SK-N-SH (cell line): ENCODE results near the gene TARS3. TPM values are rescaled to one million over a fixed set of nuclear protein-coding genes. Genes with fewer than 3 reads are reported as not detected.

Experiments used
- CTCF ChIA-PET: fragments of 300-600, 350-600 bp; formaldehyde crosslinking; extraction: SDS; loops from one replicate; lab custom pipeline; 2021; lab: Yijun Ruan, JAX
- POLR2A ChIA-PET: fragments of 350-600 bp; sonication (Branson Sonifier 250); formaldehyde crosslinking; extraction: SDS; loops from one replicate; lab custom pipeline; 2020; ENCODE audit warnings: antibody characterized with exemption, inconsistent platforms; lab: Yijun Ruan, JAX
- DNase-seq: peaks from one replicate; pipeline ENCODE4 v3.0.0; 2012
- H2AFZ ChIP-seq: fragments of 200-600 bp; sonication (generic); 2 replicates; pipeline ENCODE4 v1.8.1; 2016; ENCODE audit warnings: antibody characterized with exemption, mild to moderate bottlenecking, low read depth
- H3F3A ChIP-seq: fragments of 200-600 bp; sonication (generic); replicated peaks from 2 replicates; pipeline ENCODE3; 2016; ENCODE audit warnings: antibody characterized with exemption, mild to moderate bottlenecking; ENCODE audit not compliant: insufficient read depth
- H3K27ac ChIP-seq, 2 experiments: fragments of 200-500 bp in 1 of 2; fragments of 200-600 bp in 1 of 2; sonication (Bioruptor generic) in 1 of 2; sonication (generic), shearing (Covaris generic) in 1 of 2; 2 replicates each; pipeline versions ENCODE4 v1.5.1 to v1.6.1; 2014 to 2016; ENCODE audit warnings: low read depth in 2 of 2, inconsistent platforms in 1 of 2, low read length in 1 of 2, mild to moderate bottlenecking in 1 of 2, mixed read lengths in 1 of 2
- H3K27me3 ChIP-seq: fragments of 200-600 bp; sonication (generic), shearing (Covaris generic); 2 replicates; pipeline ENCODE4 v1.6.1; 2016; ENCODE audit warnings: mixed run types; ENCODE audit not compliant: insufficient read depth
- H3K36me3 ChIP-seq, 2 experiments: fragments of 200-500 bp in 1 of 2; fragments of 200-600 bp in 1 of 2; sonication (Bioruptor generic) in 1 of 2; sonication (generic) in 1 of 2; replicated peaks in 1 of 2; 2 replicates each; pipeline versions ENCODE3 to v1.5.1; 2014 to 2016; ENCODE audit warnings: low read length in 1 of 2, mild to moderate bottlenecking in 1 of 2; ENCODE audit not compliant: insufficient read depth in 2 of 2, control insufficient read depth in 1 of 2
- H3K4me1 ChIP-seq, 2 experiments: fragments of 200-500 bp in 1 of 2; fragments of 200-600 bp in 1 of 2; sonication (Bioruptor generic) in 1 of 2; sonication (generic), shearing (Covaris generic) in 1 of 2; 2 replicates each; pipeline versions ENCODE4 v1.5.1 to v1.6.1; 2014 to 2016; ENCODE audit warnings: low read depth in 1 of 2, low read length in 1 of 2, mixed run types in 1 of 2; ENCODE audit not compliant: insufficient read depth in 2 of 2, control insufficient read depth in 1 of 2
- H3K4me2 ChIP-seq: fragments of 200-600 bp; sonication (generic), shearing (Covaris generic); 2 replicates; pipeline ENCODE4 v1.6.1; 2017; ENCODE audit warnings: mixed run types
- H3K4me3 ChIP-seq, 2 experiments: fragments of 200-500 bp in 1 of 2; fragments of 200-600 bp in 1 of 2; sonication (Bioruptor generic) in 1 of 2; sonication (generic), shearing (Covaris generic) in 1 of 2; 2 replicates each; pipeline versions ENCODE4 v1.5.1 to v1.8.1; 2014 to 2016; ENCODE audit warnings: low read depth in 2 of 2, inconsistent platforms in 1 of 2, low read length in 1 of 2, mild to moderate bottlenecking in 1 of 2, mixed read lengths in 1 of 2, moderate library complexity in 1 of 2
- H3K79me2 ChIP-seq: fragments of 200-600 bp; sonication (generic); 2 replicates; pipeline ENCODE4 v1.8.1; 2017; ENCODE audit warnings: mild to moderate bottlenecking; ENCODE audit not compliant: insufficient read depth
- H3K9ac ChIP-seq: fragments of 200-600 bp; sonication (generic); 2 replicates; pipeline ENCODE4 v1.6.1; 2017; ENCODE audit warnings: mixed run types
- H3K9me2 ChIP-seq: fragments of 200-600 bp; sonication (generic); 2 replicates; pipeline ENCODE4 v1.6.1; 2017; ENCODE audit warnings: mixed run types
- H3K9me3 ChIP-seq: fragments of 200-600 bp; sonication (generic); 2 replicates; pipeline ENCODE4 v1.6.1; 2017; ENCODE audit warnings: mixed run types, mild to moderate bottlenecking, moderate library complexity
- H4K20me1 ChIP-seq: fragments of 200-600 bp; sonication (generic); 2 replicates; pipeline ENCODE4 v1.6.1; 2017; ENCODE audit warnings: mild to moderate bottlenecking, mixed run types; ENCODE audit not compliant: insufficient read depth
- CHD2 ChIP-seq: fragments of 150-350 bp; IDR thresholded peaks from 2 replicates; pipeline ENCODE4 v1.6.1; 2018; ENCODE audit warnings: low read length; ENCODE audit not compliant: partially characterized antibody
- ELF1 ChIP-seq: IDR thresholded peaks from 2 replicates; pipeline ENCODE4 v1.4.0; 2012
- EP300 ChIP-seq, 2 experiments: IDR thresholded peaks; 2 replicates each; pipeline versions ENCODE4 v1.4.0 to v1.6.1; 2012; ENCODE audit warnings: borderline replicate concordance in 1 of 2, low read depth in 1 of 2, low read length in 1 of 2
- FOXM1 ChIP-seq: IDR thresholded peaks from 2 replicates; pipeline ENCODE4 v1.4.0; 2012; ENCODE audit warnings: low read depth, mild to moderate bottlenecking
- GATA2 ChIP-seq: sonication (generic); formaldehyde crosslinking; IDR thresholded peaks from 2 replicates; pipeline ENCODE4 v1.5.0; 2020; ENCODE audit warnings: mild to moderate bottlenecking, missing genetic modification reagents
- JUND ChIP-seq: IDR thresholded peaks from 2 replicates; pipeline ENCODE4 v1.4.0; 2012
- NRF1 ChIP-seq: IDR thresholded peaks from 2 replicates; pipeline ENCODE4 v1.6.1; 2012; ENCODE audit warnings: low read depth, mild to moderate bottlenecking, low read length
- POLR2AphosphoS5 ChIP-seq: IDR thresholded peaks from 2 replicates; pipeline ENCODE4 v1.6.1; 2012; ENCODE audit warnings: low read depth, low read length
- RAD21 ChIP-seq: IDR thresholded peaks from 2 replicates; pipeline ENCODE4 v1.6.1; 2012; ENCODE audit warnings: mild to moderate bottlenecking, low read length
- SIN3A ChIP-seq: IDR thresholded peaks from 2 replicates; pipeline ENCODE4 v1.6.1; 2012; ENCODE audit warnings: low read depth, mild to moderate bottlenecking, low read length, moderate library complexity, borderline replicate concordance
- TCF12 ChIP-seq: IDR thresholded peaks from 2 replicates; pipeline ENCODE4 v1.4.0; 2012
- YY1 ChIP-seq: IDR thresholded peaks from 2 replicates; pipeline ENCODE4 v1.4.0; 2012; ENCODE audit warnings: low read depth, mild to moderate bottlenecking
- WGBS: methylation state at CpG from one replicate; pipeline ENCODE4 v1.1.6; 2017; ENCODE audit warnings: low lambda C conversion rate; 5-methylcytosine and 5-hydroxymethylcytosine counted together
- polyA plus RNA-seq, 3 experiments: library from polyadenylated mRNA; depleted of rRNA; stranded (reverse); fragments of >200 nt; gene quantifications; 2 replicates each; pipeline ENCODE4 v1.2.3, GENCODE V29; 2012
- TF ChIP-seq, protein P1 (sequence below): fragments of 200-600 bp; sonication (generic); IDR thresholded peaks from 2 replicates; pipeline ENCODE4 v1.6.1; 2017; ENCODE audit warnings: antibody characterized with exemption, mild to moderate bottlenecking, moderate library complexity
- TF ChIP-seq, protein P2 (sequence below): IDR thresholded peaks from 2 replicates; pipeline ENCODE4 v1.4.0; 2012; ENCODE audit warnings: low read depth, borderline replicate concordance
- TF ChIP-seq, protein P3 (sequence below): IDR thresholded peaks from 2 replicates; pipeline ENCODE4; 2012
- TF ChIP-seq, protein P4 (sequence below): fragments of 150-350 bp; IDR thresholded peaks from 2 replicates; pipeline ENCODE4 v1.6.1; 2017; ENCODE audit warnings: antibody characterized with exemption, low read length, low read depth, borderline replicate concordance

TARS3 gene
- polyA plus RNA-seq, 1 of the 3 experiments (the other 2 are of a cell fraction), result 3.5 TPM

DNA sequence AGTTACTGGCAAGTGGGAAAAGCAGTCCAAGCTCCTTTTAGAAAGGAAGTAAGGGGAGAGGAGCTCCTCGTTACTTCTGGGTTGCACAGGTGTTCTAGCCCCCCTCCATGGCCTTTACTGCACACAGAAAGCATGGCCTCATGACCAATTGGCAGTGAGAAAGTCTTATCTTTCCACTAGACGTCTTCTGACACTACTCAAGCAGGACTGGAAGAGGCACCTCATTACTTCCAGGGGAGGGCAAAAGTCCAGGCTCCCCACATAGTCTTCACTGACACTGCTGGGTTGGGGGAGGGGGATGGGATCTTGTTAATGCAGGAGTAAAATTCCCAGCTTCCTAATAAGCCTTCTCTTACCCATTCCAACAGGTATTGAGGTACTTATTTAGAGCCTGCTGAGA, 44.5 kb downstream of the TARS3 start (continued):
- TF ChIP-seq, protein P1, sequence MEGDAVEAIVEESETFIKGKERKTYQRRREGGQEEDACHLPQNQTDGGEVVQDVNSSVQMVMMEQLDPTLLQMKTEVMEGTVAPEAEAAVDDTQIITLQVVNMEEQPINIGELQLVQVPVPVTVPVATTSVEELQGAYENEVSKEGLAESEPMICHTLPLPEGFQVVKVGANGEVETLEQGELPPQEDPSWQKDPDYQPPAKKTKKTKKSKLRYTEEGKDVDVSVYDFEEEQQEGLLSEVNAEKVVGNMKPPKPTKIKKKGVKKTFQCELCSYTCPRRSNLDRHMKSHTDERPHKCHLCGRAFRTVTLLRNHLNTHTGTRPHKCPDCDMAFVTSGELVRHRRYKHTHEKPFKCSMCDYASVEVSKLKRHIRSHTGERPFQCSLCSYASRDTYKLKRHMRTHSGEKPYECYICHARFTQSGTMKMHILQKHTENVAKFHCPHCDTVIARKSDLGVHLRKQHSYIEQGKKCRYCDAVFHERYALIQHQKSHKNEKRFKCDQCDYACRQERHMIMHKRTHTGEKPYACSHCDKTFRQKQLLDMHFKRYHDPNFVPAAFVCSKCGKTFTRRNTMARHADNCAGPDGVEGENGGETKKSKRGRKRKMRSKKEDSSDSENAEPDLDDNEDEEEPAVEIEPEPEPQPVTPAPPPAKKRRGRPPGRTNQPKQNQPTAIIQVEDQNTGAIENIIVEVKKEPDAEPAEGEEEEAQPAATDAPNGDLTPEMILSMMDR, result no peak
- TF ChIP-seq ELF1, result no peak
- TF ChIP-seq JUND, result no peak
- no peak for TF ChIP-seq NRF1
- TF ChIP-seq RAD21, result no peak
- TF ChIP-seq POLR2AphosphoS5, result no peak
- no peak for TF ChIP-seq YY1
- TF ChIP-seq CHD2, result no peak
- TF ChIP-seq, protein P2, sequence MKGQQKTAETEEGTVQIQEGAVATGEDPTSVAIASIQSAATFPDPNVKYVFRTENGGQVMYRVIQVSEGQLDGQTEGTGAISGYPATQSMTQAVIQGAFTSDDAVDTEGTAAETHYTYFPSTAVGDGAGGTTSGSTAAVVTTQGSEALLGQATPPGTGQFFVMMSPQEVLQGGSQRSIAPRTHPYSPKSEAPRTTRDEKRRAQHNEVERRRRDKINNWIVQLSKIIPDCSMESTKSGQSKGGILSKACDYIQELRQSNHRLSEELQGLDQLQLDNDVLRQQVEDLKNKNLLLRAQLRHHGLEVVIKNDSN, result no peak
- TF ChIP-seq, all 33 proteins: peak for 0

DNA sequence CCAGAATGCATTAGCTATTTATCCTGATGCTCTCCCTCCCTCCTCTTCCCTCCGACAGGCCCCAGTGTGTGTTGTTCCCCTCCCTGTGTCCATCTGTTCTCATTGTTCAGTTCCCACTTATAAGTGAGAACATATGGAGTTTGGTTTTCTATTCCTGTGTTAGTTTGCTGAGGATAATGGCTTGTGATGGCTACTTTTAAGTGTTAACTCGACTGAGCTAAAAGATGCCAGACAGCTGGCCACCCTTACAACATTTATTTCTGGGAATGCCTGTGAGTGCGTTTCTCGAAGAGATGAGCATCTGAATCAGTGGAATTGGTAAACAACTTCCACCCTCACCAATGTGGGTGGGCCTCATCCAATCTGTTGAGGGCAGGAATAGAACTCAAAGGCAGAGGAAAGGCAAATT, 47.3 kb downstream of the TARS3 start:
- no peak overlapping the region for H3K4me2 ChIP-seq
- POLR2A ChIA-PET, result interaction anchor here (0.6 kb wide), 1 partner anchor 9 kb away, joined by 3 read pairs; no protein-coding TSS in a partner anchor

More for the DNA sequence above, 47.3 kb downstream of the TARS3 start:
- no peaks in the 10 kb centered on the region for H3K79me2 ChIP-seq
- H3K9me2 ChIP-seq, result no peaks in the 10 kb centered on the region
- no peaks in the 10 kb centered on the region for H3K9me3 ChIP-seq
- H3K27ac ChIP-seq, result peak overlapping the region; percentile 12 to 74; a peak in 3 of 4 replicates
- no peak overlapping the region for H3K9ac ChIP-seq
- H3K27me3 ChIP-seq, result no peaks in the 10 kb centered on the region
- H2AFZ ChIP-seq, result no peak overlapping the region
- CTCF ChIA-PET, result interaction anchor here (1.3 kb wide), 1 partner anchor 9 kb away, joined by 4 read pairs; no protein-coding TSS in a partner anchor
- H3K4me3 ChIP-seq, result no peak overlapping the region
- H3K36me3 ChIP-seq, result peaks cover 28 to 54% of the 10 kb centered on the region in 2 experiments
- 57% methylated on average over 4 of the region's 4 CpGs for WGBS
- TF ChIP-seq SIN3A, result no peak
- TF ChIP-seq POLR2AphosphoS5, result peak; percentile 15; the same call in 1 of the 2 replicates
- peak in 1 of 2 experiments; percentile 33; a peak in 1 of 4 replicates for TF ChIP-seq EP300 (IDR thresholded peaks at IDR 0.05; ENCODE audit: borderline replicate concordance in 1 of 2, low read depth in 1 of 2, low read length in 1 of 2)
- TF ChIP-seq, protein P3, sequence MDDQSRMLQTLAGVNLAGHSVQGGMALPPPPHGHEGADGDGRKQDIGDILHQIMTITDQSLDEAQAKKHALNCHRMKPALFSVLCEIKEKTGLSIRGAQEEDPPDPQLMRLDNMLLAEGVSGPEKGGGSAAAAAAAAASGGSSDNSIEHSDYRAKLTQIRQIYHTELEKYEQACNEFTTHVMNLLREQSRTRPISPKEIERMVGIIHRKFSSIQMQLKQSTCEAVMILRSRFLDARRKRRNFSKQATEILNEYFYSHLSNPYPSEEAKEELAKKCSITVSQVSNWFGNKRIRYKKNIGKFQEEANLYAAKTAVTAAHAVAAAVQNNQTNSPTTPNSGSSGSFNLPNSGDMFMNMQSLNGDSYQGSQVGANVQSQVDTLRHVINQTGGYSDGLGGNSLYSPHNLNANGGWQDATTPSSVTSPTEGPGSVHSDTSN, result 0 out of 2 replicates have a peak, but pooled peaks have one; percentile 45
- TF ChIP-seq GATA2, result no peak
- TF ChIP-seq FOXM1, result no peak
- TF ChIP-seq TCF12, result peak; percentile 76
- TF ChIP-seq, protein P4, sequence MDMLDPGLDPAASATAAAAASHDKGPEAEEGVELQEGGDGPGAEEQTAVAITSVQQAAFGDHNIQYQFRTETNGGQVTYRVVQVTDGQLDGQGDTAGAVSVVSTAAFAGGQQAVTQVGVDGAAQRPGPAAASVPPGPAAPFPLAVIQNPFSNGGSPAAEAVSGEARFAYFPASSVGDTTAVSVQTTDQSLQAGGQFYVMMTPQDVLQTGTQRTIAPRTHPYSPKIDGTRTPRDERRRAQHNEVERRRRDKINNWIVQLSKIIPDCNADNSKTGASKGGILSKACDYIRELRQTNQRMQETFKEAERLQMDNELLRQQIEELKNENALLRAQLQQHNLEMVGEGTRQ, result no peak
- H4K20me1 ChIP-seq, result no peaks in the 10 kb centered on the region
- DNase-seq, result no peak
- peaks cover 3 to 9% of the 10 kb centered on the region in 2 experiments; a peak in 3 of 4 replicates for H3K4me1 ChIP-seq
- peaks cover 27% of the 10 kb centered on the region for H3F3A ChIP-seq
